CD4-positive, alpha-beta T cell treated with Interleukin-6 for 4 hours (primary cell): Measurements from ENCODE around the gene CALN1.
"Not testable (repeated sequence)": the region's sequence is repeated elsewhere in the genome, so short reads cannot be mapped to it uniquely, and the experiment has no call there.

Experiments
- DNase-seq: peaks from one replicate; pipeline ENCODE4 v3.0.0-alpha.2; 2020; ENCODE audit warnings: mixed read lengths

Gene CALN1

GRCh38 chr7:72080341-72080766, 331.8 kb downstream of the CALN1 start:
- DNase-seq, result no peak

DNA sequence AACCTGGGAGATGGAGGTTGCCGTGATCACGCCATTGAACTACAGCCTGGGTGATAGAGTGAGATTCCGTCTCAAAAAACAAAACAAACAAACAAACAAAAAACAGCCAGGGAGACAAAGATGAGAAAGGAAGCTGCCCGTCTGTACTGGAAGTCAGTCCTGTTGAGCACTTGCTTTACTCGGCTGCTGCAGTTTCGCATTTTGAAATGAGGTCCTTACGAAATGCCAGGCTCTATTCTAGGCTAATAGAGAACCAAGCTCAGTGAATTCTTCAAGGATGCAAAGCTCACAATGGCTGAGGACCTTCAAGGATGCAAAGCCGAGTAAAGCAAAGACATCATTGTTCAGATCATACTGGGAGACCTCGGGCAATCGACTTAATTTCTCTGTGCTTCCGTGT, 333.3 kb downstream of the CALN1 start:
- no peak for DNase-seq

DNA sequence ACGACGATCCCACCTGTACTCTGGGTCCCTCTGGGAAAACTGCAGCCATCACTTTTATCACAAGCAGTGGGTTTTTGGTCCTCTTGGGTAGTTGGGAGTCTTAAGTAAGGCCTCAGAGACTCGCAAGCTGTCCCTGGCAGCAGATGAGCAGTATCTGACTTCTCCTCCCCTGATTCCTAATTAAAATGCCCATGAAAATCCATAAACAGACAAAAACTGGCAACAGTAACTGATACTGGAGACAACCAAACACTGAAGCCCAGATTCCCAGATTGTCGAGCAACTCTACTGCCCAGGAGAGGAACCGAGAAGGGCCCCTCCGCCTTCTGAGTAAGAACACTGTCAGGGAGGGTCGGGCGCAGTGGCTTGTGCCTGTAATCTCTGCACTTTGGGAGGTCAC, 333.8 kb downstream of the CALN1 start:
- no peak for DNase-seq

- DNase-seq, result no peak
Observed at GRCh38 chr7:72077786-72078185, 334.4 kb downstream of the CALN1 start.

GRCh38 chr7:72072901-72073300, 339.2 kb downstream of the CALN1 start:
- no peak for DNase-seq

GRCh38 chr7:72069263-72069662, 342.9 kb downstream of the CALN1 start:
- no peak for DNase-seq

DNA sequence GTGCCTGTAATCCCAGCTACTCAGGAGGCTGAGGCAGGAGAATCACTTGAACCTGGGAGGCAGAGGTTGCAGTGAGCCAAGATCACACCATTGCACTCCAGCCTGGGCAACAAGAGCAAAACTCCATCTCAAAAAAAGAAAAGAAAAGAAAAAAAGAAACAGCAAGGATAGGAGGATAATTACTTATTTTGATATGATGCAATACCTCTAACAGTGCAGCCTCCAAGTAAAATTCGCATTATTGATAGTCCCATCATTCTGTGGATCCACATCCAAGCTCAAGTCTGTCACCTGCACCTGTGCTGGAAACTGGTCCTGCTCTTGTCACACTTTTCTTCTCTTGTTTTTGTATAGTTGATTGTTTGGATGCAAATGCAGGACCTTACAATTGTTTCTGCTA, 346.4 kb downstream of the CALN1 start:
- not testable (repeated sequence) for DNase-seq

GRCh38 chr7:72064916-72065315, 347.2 kb downstream of the CALN1 start:
- DNase-seq, result no peak

DNA sequence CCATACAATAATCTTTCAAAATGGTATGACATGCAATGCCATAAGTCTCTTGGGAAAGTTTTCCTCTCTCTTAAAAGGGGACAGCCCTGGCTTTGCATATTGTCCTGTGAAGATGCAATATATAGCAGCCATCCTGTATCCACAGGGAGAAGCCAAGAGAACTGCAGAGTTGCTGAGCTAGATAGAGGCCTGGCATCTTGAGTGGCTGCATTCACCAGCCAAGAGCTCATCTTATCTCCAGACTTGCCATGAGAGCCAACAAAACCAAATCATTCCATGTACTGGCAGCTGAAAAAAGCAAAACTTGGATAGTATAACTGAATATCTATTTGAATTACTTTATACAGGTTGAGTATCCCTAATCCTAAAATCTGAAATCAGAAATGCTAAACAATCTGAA, 348.8 kb downstream of the CALN1 start:
- DNase-seq, result no peak

- DNase-seq, result no peak
Observed at GRCh38 chr7:72062666-72063065, 349.5 kb downstream of the CALN1 start.

DNA sequence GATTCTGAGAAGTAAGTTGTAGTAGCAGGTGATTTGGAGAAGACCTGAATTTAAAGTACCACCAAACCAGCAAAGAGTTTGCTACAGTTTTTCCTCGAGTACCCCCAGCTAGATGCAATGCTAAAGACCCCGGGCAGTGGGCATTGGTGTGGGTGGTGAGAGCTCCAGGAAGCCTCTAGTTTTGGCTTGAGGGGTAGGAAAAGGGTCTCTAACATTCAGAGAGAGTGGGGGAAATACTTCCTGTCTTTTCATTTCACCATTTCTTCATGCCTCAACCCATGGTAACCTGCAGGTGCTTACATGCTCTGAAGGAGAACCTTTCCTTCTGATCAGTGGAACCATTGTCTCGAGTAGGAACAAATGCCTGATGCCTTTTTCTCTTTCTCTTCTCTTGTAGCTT, 352.2 kb downstream of the CALN1 start:
- no peak for DNase-seq

DNA sequence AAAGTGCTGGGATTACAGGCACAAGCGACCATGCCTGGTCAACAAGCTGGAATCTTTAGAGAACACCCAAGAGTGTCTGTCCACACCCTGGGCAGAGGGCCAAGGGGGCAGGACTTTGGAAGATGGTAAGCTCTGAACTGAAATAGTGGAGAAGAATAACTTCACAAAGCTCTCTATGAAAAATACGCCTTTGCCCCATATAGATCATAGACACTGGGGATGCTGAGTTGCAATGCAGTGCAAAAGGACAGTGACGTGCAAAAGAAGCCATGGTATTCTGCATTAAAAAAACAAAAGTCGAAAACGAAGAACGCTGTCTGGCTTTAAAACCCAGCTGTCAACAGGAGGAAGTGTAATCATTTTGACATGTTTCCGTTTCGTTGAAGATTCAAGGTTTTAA, 353.6 kb downstream of the CALN1 start:
- DNase-seq, result no peak

DNA sequence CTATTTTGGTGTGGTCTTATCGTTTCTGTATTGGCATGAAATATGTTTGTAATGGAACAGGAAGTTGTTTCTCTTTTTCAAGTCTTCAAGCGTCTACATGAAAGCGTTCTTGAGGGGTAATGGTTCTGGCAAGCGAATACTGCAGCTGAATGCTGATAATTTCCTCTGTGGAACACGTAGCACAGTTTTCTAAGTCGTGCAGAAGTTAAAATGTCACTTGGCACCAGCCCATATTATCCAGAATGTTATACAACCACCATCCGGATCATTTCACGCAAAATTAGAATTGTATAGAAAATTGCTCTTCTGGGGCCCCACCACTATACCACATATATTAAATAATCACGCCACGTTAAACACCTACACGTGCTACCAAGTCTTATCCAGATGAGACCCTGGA, 354.3 kb downstream of the CALN1 start:
- no peak for DNase-seq

DNA sequence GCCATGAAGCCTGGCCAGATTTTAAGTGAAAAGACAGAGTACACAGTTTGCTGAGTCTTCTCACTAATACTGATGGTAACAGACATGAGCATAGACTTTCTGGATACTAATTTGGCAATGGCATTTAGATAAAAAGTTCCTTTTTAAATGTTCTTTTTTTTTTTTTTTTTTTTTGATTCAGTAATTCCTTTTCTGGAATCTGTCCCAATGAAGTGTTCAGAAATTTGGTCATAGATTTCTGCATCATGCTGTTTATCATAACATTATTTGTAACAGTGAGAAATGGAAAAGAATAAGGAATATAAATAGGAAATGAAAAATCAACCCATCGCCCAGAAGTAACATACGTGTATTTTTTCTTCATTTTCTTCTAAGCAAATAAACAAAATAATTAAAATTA, 354.9 kb downstream of the CALN1 start:
- no peak for DNase-seq

GRCh38 chr7:72055426-72055825, 356.7 kb downstream of the CALN1 start:
- no peak for DNase-seq

GRCh38 chr7:72053292-72053691, 358.8 kb downstream of the CALN1 start:
- DNase-seq, result no peak

GRCh38 chr7:72048420-72048819, 363.7 kb downstream of the CALN1 start:
- DNase-seq, result no peak

DNA sequence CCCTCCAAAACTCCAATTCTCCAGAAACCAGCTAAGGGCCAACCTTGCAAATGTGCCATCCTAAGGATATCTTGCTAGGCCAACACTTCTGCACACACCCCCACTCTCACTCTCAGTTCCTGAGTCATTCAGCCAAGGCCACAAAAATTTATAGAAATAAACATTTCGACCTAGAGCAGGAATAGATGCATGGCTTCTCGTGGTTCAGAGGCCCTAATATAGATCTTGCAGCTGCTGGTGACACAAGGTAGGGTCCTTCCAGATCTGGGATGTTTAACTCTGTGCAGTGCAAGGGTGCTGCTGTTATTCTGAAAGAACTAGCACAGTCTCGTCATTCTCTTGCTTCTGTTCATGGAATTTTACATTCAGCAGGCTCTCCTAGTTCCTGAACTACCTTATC, 369.3 kb downstream of the CALN1 start:
- no peak for DNase-seq

DNA sequence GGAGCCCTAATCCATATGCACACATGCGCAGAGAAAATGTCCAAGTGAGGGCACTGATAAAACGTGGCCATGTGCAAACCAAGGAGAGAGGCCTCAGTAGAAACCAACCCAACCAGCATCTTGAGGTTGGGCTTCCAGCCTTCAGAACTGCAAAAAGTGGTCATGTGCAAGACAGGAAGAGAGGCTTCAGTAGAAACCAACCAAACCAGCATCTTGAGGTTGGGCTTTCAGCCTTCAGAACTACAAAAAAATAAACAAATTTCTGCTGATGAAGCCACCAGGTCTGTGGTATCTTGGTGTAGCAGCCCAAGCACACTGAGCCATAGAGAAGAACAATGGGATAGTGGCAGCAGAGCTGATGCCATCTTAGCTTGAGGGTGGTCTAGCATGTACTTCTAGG, 371.5 kb downstream of the CALN1 start:
- no peak for DNase-seq

- DNase-seq, result no peak
Observed at GRCh38 chr7:72039460-72039859, 372.7 kb downstream of the CALN1 start.

DNA sequence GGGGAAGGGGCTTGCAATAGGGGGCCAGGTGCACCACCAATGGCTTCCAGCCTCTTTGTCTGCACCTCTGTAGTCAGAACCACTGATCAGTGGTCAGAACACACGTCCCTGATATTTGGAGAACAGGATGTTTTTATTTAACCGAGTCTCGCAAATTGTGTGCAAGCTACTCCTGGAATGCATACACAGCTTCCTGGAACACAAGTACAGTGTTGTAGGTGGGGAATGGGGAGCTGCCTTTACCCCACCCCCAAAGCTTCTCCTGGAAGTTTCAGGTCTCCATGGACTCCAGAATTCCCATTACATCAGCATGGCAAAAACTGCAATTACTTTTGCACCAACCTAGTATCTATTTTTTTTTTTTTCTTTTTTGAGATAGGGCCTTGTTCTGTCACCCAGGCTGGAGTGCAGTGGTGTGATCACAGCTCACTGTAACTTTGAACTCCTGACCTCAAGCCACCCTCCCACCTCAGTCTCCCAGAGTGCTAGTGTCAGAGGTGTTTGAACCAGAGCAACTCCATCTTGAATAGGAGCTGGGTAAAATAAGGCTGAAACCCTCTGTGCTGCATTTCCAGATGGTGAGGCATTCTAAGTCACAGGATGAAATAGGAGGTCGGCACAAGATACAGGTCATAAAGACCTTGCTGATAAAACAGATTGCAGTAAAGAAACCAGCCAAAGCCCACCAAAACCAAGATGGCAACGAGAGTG, 374.0 kb downstream of the CALN1 start:
- DNase-seq, result no peak

DNA sequence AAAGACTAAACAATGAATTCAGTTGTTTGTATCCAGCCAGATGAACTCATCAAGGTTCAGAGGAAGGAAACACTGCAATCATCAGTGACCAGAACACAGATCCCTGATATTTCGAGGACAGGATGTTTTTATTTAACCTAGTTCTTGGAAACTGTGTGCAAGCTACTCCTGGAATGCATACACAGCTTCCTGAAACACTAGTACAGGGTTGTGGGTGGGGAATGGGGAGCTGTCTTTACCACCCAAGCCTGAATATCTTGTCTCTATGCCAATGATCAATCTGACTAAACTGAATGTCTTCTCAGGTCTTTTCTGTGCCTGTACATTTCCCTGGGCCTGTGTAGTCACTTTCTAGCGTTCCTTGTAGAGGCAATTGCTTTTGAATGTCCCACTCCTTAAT, 374.6 kb downstream of the CALN1 start:
- no peak for DNase-seq

GRCh38 chr7:72035266-72035665, 376.9 kb downstream of the CALN1 start:
- DNase-seq, result no peak

DNA sequence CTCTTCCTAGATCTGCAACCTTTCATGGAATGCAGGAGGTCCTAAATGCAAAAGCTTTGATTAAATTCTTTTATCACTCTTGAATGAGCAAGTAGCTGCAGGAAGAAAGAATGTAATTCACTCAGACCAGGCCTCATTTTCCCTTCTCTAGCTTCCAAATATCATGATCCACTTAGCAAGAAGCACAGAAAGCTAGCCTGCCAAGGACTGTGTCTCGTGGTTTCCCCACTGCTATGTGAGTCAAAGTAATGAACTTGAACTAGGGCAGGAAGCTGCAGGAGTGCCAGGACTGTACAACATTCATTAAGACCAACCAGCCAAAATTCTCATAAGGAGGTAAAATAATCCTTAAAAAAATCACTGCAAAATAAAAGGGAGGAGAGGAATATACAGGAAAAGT, 379.2 kb downstream of the CALN1 start:
- no peak for DNase-seq

- DNase-seq, result no peak
Observed at GRCh38 chr7:72030994-72031667, 381.0 kb downstream of the CALN1 start.
